Measurements from ENCODE around the gene RNF11.
A peak's percentile ranks its signal among the peaks of the same experiment; 100 is the strongest.

The RNF11 gene

GRCh38 chr1:51296383-51297357, 60.6 kb downstream of the RNF11 start:
- peak; percentile 89 for DNase-seq (ENCODE audit: low read depth)

- no peak for DNase-seq (ENCODE audit: low read depth)
Observed at GRCh38 chr1:51297401-51298321, 61.6 kb downstream of the RNF11 start.

DNA sequence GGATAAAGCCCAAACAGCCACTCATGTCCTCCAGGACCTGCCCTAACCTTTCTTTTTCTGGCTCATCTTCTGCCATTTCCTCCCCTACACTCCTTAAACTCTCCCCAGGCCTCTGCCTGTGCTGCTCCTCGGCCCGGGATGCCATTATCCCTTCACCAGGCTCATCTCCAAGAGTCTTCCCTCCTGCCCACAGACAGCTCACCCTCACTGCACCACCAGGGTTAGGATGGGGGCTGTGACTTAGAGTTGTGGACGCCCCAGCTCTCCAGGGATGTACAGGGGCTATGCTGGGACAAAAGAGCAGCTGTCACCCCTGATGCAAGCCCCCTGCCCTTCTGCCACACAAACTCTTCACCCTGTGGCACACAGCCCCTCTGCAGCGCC, 62.2 kb downstream of the RNF11 start:
- DNase-seq (ENCODE audit: low read depth) = no peak

DNA sequence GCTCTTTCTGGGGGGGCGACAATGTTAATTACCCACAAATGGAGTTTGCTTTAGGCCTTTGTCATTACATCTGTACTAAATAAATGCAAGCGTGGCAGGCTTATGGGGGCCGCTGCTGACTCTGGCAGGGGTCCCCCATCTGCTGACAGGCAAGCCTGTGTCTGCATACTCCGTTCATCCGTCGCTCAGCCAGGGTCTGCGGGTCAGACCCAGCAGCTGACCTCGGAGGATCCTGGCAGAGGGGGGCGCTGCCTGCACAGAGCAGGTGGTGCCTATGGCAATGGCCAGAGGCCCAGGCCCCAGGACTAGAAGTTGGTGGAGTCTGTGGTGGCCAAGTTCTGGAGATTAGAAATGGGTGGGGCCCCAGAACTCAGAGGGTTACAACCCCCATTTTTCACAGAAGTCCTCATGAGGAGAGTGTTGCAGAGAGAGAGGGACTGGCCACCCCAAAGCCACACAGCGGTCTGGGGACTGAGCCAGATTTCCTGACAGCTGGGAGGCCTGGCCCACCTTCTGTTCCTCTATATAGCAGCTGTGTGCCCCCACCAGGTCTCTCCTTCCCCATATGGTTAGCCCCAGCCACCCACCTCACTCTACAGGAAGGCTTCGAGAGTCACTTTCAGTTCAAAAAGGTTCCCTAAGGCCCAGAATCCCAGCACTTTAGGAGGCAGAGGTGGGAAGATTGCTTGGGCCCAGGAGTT, 63.3 kb downstream of the RNF11 start:
- no peak for DNase-seq (ENCODE audit: low read depth)

GRCh38 chr1:51299981-51300670, 64.1 kb downstream of the RNF11 start:
- no peak for DNase-seq (ENCODE audit: low read depth)

DNA sequence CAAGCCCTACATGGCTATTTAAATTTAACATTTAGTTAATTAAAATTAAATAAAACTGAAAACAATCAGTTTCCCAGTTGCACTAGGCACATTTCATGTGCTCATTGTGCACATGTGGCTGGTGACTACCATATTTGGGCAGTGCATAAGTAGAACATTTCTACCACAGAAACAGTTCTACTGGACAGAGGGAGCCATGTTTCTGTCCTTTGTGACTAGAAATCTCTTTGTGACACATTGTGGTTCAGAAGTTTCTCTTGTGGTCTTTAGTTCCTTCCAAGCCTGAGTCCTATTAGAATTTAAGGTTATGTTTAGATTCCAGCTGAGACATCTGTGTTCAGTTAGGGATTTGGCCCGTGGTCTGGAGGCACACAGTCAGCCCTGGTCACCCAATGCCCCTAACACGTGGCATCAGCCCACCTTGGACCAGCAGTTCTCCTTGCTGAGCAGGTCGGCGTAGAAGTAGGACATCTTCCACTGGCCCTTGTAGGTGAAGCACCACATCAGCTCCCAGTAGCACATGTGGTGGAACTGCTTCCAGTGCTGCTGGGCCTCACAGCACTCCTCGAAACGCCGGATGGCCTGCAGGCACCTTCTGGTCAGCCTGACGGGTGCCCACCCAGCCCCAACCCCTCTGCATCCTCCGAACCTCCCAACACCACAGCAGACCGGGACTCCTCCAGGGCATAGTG, 65.2 kb downstream of the RNF11 start:
- DNase-seq (ENCODE audit: low read depth) = no peak

DNA sequence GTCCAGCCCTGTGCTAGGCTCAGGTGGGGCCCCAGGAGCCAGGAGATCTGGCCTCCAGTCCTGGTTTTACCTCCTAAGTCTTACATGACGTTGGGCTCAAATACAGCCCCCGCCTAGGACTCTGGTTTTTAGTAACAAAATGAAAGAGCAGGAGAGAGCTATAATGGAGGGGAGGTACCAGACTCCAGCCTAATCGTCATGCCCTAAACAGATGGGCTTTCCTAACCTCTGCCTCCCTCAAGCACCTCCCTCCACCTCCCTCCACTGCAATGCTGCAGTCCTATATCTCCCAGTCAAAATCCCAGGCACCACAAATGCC, 65.7 kb downstream of the RNF11 start:
- no peak for DNase-seq (ENCODE audit: low read depth)

DNA sequence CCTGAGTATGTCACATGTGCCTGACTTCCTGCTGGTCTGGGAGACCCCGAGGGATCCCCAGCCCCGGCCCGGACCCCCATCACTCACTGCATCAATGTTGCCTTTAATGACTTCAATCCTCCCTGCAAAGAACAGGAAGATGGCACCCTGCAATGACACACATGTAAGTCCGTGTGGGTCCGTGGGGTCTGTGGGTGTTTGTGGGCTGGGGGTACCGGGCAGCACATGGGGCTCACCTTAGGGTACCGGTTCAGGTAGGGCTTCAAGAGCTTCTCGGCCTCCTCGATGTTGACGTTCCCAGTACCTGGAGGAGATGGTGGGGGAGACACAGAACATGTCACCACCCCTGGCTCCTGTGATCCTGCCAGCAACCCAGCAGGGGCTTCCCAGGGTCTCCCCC, 66.2 kb downstream of the RNF11 start:
- no peak for DNase-seq (ENCODE audit: low read depth)

GRCh38 chr1:51302746-51303145, 66.7 kb downstream of the RNF11 start:
- DNase-seq (ENCODE audit: low read depth) = no peak

- no peak for DNase-seq (ENCODE audit: low read depth)
Observed at GRCh38 chr1:51303315-51303714, 67.2 kb downstream of the RNF11 start.

DNA sequence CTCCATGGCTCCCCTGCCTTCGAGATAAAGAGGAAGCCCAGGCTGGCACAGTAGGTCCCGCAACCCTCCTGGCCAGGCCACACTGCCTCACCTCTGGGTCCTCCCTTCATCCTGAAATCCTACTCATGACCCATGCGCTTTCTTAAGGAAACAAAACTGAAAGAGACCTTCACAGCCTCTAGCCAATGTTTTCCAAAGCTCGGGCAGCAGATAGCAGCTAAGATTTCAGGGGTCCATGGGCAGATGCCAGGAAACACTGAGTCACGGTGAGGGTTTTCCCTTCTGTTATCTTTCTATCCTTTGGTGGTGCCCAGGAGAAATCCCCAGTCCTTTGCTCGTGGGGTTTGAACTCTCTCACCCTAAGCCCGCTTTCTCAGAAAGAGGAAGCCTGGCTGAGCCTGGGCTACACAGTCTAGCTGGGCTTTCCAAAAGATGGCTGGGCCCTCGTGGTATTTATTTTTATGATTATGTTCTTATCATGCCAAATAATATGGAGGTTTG, 67.7 kb downstream of the RNF11 start:
- no peak for DNase-seq (ENCODE audit: low read depth)

- DNase-seq (ENCODE audit: low read depth) = no peak
Observed at GRCh38 chr1:51304360-51304759, 68.3 kb downstream of the RNF11 start.

DNA sequence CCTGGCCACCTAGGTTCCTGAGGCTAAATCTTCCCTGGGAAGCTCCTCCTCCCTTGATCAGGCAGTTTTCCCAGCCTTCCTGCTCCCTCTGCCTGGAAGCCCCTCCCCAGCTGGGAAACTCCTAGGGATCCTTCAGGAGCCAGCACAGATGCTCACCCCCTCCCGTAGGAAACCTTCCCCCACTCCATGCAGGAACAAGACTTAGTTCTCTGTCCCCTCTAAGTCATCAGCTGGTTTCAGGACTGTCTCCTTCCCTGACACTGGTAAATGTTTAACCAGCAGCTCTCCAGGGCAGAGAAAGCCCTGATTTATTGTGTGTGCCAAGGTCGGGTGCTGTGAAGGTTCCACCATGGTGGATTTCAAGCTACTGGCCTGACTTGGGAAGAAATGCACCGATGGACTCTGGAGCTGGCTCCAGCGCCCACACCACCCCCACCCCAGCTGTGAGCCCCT, 69.3 kb downstream of the RNF11 start:
- no peak for DNase-seq (ENCODE audit: low read depth)

DNA sequence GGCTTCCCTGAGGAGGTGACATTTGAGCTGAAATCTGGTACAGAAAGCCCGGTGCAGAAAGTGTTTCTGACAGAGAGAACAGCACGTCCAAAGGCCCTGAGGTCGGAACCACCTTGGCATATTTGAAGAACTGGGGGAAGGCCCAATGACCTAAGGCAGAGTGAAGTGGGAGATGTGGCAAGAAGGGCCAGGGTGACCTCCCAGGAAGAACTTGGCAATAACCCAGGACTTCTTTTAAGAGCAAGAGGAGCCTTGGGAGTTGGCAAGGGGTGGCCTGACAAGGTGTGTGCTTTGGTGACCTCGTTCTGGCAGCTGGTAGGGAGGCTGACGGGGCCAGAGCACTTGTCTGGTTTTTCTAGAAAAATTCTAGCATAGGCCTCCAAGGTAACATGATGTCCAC, 70.9 kb downstream of the RNF11 start:
- no peak for DNase-seq (ENCODE audit: low read depth)

DNA sequence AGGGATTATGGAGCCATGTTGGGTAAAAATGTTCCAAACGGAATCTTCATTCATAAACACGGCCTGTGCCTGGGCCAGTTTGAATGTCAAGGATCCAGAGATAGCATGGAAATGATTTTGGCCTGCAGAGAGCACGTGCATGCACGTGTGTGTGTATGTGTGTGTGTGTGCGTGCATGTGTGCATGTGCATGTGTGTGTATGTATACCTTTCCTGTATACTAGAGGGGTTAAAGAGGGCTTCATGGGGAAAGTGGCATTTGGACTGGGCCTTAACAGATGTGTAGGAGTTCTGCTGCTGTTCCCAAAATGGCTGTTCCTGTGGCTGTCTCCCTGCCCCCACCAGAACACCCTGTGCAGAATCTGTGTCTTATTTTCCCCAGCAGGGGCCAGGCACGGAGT, 72.6 kb downstream of the RNF11 start:
- DNase-seq (ENCODE audit: low read depth) = no peak

DNA sequence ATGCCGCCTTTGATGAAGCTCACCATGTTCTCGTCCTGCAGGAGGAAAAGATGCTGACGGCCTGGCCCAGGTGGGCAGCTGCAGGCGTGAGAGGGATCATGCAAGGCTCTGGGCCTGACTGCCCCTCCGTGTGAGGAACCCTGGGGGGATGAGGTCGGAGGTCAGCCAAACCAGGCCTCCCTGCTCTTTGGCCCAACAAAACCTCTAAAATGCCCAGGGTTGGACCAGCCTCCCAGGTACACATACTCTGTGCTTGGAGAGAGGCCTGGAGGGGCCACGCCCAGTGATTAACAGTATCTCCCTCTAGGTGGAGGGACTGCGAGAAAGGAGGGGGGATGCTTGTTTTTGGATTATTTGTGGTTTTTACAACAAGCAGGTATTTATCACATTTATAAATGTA, 73.2 kb downstream of the RNF11 start:
- DNase-seq (ENCODE audit: low read depth) = no peak

DNA sequence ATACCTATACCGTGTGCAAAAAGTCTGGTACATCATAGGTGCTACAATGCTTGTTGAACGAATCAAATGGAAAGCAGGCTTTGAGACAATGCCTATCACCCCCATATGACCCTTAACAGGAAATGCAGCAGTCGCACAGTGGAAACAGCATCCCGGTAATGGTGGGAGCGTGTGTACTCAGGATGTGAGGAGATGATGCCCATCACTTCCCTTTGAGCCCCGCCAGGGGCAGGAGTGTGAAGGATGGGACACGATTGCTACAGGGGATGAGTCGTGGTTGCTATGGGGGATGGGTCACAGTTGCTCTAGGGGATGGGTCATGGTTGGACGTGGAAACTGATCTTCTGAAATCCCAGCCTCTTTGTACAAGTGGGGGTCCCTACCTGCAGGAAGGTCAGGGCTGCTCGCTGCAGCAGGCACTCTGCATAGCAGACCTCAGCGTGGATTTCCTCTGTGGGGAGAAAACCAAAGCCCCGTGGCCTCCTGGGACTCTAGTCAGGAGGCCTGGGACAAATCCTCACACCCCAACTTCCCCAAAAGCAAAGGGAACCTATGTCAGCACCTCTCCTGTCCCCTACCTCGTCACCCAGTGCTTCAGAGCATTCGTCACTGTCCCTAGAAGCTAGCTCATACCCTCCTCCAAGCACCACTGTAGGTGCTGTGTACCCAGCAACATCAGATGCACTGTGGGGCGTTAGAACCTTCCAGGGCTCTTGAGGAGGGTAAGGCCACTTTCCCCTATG, 75.0 kb downstream of the RNF11 start:
- no peak for DNase-seq (ENCODE audit: low read depth)

GRCh38 chr1:51311826-51312225, 75.8 kb downstream of the RNF11 start:
- DNase-seq (ENCODE audit: low read depth) = no peak

DNA sequence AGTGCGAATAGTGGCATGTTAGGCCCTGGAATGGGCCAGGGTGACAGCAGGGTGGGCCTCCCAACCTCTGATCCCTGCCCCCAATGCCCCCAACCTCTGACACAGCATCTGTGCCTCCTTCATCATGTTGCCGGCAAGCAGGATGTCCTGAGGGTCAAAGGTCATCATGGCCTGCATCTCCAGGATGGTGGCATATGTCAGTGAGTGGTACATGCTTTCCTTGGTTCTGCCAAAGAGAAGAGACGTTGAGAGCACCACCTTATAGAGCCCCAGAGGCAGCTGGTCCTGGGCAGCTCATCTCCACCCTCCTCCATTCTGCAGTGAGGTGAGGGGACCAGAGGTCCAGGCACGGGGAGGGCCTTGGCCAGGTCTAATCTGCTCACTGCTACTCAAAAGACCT, 76.6 kb downstream of the RNF11 start:
- DNase-seq (ENCODE audit: low read depth) = no peak

DNA sequence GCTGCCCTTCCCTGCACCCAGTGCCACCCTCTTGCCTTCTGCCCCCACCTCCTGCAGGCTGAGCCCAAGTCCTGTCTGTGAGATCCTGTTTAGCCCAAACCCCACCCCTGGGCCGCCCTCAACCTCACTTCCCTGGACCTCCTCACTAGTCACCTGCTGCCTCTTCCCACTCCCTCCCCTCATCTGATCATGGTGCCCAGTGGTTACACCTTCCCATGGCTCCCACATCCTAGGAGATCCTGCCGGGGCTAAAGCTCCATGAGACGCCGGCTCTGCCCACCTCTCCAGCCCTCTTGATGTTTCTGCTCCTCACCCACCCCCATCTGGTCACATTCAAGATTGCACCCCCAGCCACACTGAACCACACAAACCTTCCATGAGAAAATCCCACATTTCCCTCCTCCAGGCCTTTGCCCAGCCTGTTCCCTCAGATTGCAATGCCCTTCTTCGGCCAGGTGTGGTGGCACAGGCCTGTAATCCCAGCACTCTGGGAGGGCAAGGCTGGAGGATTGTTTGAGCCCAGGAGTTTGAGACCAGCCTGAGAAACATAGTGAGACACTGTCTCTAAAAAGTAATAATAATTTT, 77.3 kb downstream of the RNF11 start:
- no peak for DNase-seq (ENCODE audit: low read depth)
